HEK293 (cell line): ENCODE data around the gene RNASEH2C.
"Not testable (repeated sequence)": the region's sequence is repeated elsewhere in the genome, so short reads cannot be mapped to it uniquely, and the experiment has no call there.

Experiments
- CTCF ChIA-PET: fragments of 350-600 bp; formaldehyde crosslinking; extraction: SDS; loops from one replicate; lab custom pipeline; 2021; ENCODE audit warnings: antibody characterized with exemption; lab: Yijun Ruan, JAX
- POLR2A ChIA-PET: fragments of 300-600 bp; formaldehyde crosslinking; extraction: SDS; loops from one replicate; lab custom pipeline; 2020; ENCODE audit warnings: antibody characterized with exemption, inconsistent platforms; lab: Yijun Ruan, JAX
- H3K27ac ChIP-seq: fragments of 200-500 bp; sonication (Bioruptor generic); 2 replicates; pipeline ENCODE4 v1.5.1; 2014; ENCODE audit warnings: low read depth, low read length, control low read depth, inconsistent platforms; ENCODE audit errors: extremely low read depth
- H3K36me3 ChIP-seq, 2 experiments: fragments of 200-500 bp in 1 of 2; sonication (Bioruptor generic) in 1 of 2; 1 replicate in 1 of 2; 2 replicates in 1 of 2; pipeline ENCODE4 v1.5.1; 2014 to 2017; ENCODE audit warnings: inconsistent platforms in 2 of 2, low read length in 2 of 2; ENCODE audit not compliant: control insufficient read depth in 2 of 2, insufficient read depth in 1 of 2
- H3K4me1 ChIP-seq: fragments of 200-500 bp; sonication (Bioruptor generic); 2 replicates; pipeline ENCODE4 v1.5.1; 2014; ENCODE audit warnings: mild to moderate bottlenecking, low read length, inconsistent platforms; ENCODE audit not compliant: control insufficient read depth, insufficient read depth
- H3K4me3 ChIP-seq: 2 replicates; pipeline ENCODE4 v1.5.1; 2011; ENCODE audit warnings: low read depth, mild to moderate bottlenecking, control low read depth, low read length, moderate library complexity
- H3K9me3 ChIP-seq: fragments of 200-500 bp; sonication (Bioruptor generic); 2 replicates; pipeline ENCODE4 v1.5.1; 2014; ENCODE audit warnings: low read depth, low read length, inconsistent platforms; ENCODE audit not compliant: control insufficient read depth, insufficient read depth
- CTCF ChIP-seq: fragments of 450-650 bp; formaldehyde crosslinking; IDR thresholded peaks from 2 replicates; pipeline ENCODE4 v1.5.1; 2016; ENCODE audit warnings: missing biosample characterization, missing genetic modification characterization
- FEZF1 ChIP-seq: fragments of 450-650 bp; formaldehyde crosslinking; IDR thresholded peaks from 2 replicates; pipeline ENCODE4 v1.5.1; 2016; ENCODE audit warnings: missing biosample characterization, missing genetic modification characterization
- HOXA7 ChIP-seq: sonication (generic); formaldehyde crosslinking; IDR thresholded peaks from 2 replicates; pipeline ENCODE4 v1.8.1; 2022; ENCODE audit warnings: missing genetic modification reagents, borderline replicate concordance
- PRDM4 ChIP-seq: fragments of 450-650 bp; formaldehyde crosslinking; IDR thresholded peaks from 2 replicates; pipeline ENCODE4 v1.5.1; 2017; ENCODE audit warnings: missing biosample characterization, missing genetic modification characterization
- SCRT1 ChIP-seq: fragments of 450-650 bp; formaldehyde crosslinking; IDR thresholded peaks from 2 replicates; pipeline ENCODE4 v1.5.1; 2016; ENCODE audit warnings: missing biosample characterization, missing genetic modification characterization, borderline replicate concordance
- SCRT2 ChIP-seq: fragments of 450-650 bp; formaldehyde crosslinking; IDR thresholded peaks from 2 replicates; pipeline ENCODE4 v1.5.1; 2016; ENCODE audit warnings: missing biosample characterization, missing genetic modification characterization
- SP7 ChIP-seq: fragments of 450-650 bp; formaldehyde crosslinking; IDR thresholded peaks from 2 replicates; pipeline ENCODE4 v1.5.1; 2016; ENCODE audit warnings: missing biosample characterization, missing genetic modification characterization
- ZNF132 ChIP-seq: fragments of 450-650 bp; formaldehyde crosslinking; IDR thresholded peaks from 2 replicates; pipeline ENCODE4 v1.5.1; 2017; ENCODE audit warnings: missing biosample characterization, missing genetic modification characterization, borderline replicate concordance
- ZNF140 ChIP-seq: fragments of 450-650 bp; formaldehyde crosslinking; IDR thresholded peaks from 2 replicates; pipeline ENCODE4 v1.5.1; 2016; ENCODE audit warnings: missing biosample characterization, missing genetic modification characterization
- ZNF169 ChIP-seq: fragments of 450-650 bp; formaldehyde crosslinking; IDR thresholded peaks from 2 replicates; pipeline ENCODE4 v1.5.1; 2016; ENCODE audit warnings: missing biosample characterization, missing genetic modification characterization
- ZNF280D ChIP-seq: fragments of 450-650 bp; formaldehyde crosslinking; IDR thresholded peaks from 2 replicates; pipeline ENCODE4 v1.5.1; 2016; ENCODE audit warnings: missing biosample characterization, missing genetic modification characterization
- ZNF558 ChIP-seq: fragments of 450-650 bp; formaldehyde crosslinking; IDR thresholded peaks from 2 replicates; pipeline ENCODE4 v1.5.1; 2016; ENCODE audit warnings: missing biosample characterization, missing genetic modification characterization
- ZNF623 ChIP-seq: fragments of 450-650 bp; formaldehyde crosslinking; IDR thresholded peaks from 2 replicates; pipeline ENCODE4 v1.5.1; 2016; ENCODE audit warnings: missing biosample characterization, missing genetic modification characterization

RNASEH2C gene

DNA sequence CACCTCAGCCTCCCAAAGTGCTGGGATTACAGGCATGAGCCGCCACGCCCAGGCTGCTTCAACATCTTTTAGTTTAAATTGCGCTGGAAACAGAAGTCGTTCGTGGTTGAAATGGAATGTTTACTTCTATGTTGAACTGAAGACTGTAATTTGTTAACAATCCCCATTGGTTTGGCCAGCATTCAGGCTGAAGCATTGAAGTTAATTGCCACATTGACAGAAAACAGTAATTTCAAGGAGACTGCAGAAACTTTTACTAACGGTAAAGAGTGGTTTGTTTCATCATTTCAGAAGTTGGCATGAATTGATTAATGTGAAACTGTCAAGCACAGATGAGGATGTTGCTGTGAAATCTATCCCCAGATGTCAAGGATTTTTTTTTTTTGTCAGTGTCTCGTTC lies 45.9 kb upstream of the RNASEH2C start:
- H3K4me3 ChIP-seq = no peak overlapping the region
- no peaks in the 10 kb centered on the region for H3K9me3 ChIP-seq
- CTCF ChIA-PET = interaction anchor here (0.6 to 2.4 kb wide), 3 partner anchors 12 to 18 kb away, joined by 3 to 10 read pairs (median 3); no protein-coding TSS in a partner anchor
- H3K4me1 ChIP-seq = no peaks in the 10 kb centered on the region
- H3K36me3 ChIP-seq = no peaks in the 10 kb centered on the region
- TF ChIP-seq SP7 (tag by site-specific recombination) (peak; percentile 86), ZNF280D (tag by site-specific recombination) (no peak), SCRT1 (tag by site-specific recombination) (no peak)
- TF ChIP-seq, all 188 proteins: peak for 1
- no peak overlapping the region for H3K27ac ChIP-seq
- POLR2A ChIA-PET = no interaction called here

- Histone ChIP-seq H3K27ac (no peak overlapping the region), H3K4me1 (no peaks in the 10 kb centered on the region), H3K4me3 (no peak overlapping the region), H3K36me3 (no peaks in the 10 kb centered on the region), H3K9me3 (no peaks in the 10 kb centered on the region)
- CTCF ChIA-PET = interaction anchor here (0.7 to 0.9 kb wide), 3 partner anchors 10 to 20 kb away, joined by 3 read pairs; no protein-coding TSS in a partner anchor
- POLR2A ChIA-PET = interaction anchor here (1.2 kb wide), 1 partner anchor 94 kb away, joined by 3 read pairs; no protein-coding TSS in a partner anchor
- TF ChIP-seq ZNF140 (tag by site-specific recombination) (no peak), PRDM4 (no peak), ZNF169 (tag by site-specific recombination) (no peak), HOXA7 (CRISPR knock-in tag) (no peak)
Measured at GRCh38 chr11:65764434-65764833, 43.8 kb upstream of the RNASEH2C start.

GRCh38 chr11:65762816-65763215 lies 42.2 kb upstream of the RNASEH2C start:
- H3K4me3 ChIP-seq, POLR2A ChIA-PET, H3K4me1 ChIP-seq, H3K9me3 ChIP-seq, H3K27ac ChIP-seq, H3K36me3 ChIP-seq, CTCF ChIA-PET: not testable (repeated sequence)

GRCh38 chr11:65762169-65762568 lies 41.6 kb upstream of the RNASEH2C start:
- POLR2A ChIA-PET = not testable (repeated sequence)

DNA sequence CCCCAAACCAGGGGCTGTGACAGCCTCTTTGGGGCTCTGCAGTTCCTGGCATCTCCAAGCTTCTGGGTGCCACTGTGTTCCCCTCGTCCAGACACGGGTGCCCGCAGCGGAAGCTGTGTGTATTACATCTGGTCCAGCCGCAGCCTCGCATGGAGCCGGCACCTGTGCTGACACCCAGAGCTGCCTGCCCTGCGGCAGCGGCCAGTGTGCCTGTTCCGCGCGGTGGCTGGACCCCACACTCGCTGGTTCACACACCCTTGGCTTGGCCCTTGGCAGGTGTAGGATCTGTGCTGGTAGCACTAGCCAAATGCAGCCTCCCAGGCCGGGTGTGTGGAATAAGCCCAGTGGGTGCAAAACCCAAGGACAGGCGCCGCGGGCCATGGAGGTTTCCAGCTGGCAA lies 24.5 kb upstream of the RNASEH2C start:
- Histone ChIP-seq H3K9me3 (no peaks in the 10 kb centered on the region), H3K4me3 (no peak overlapping the region), H3K4me1 (no peaks in the 10 kb centered on the region), H3K27ac (no peak overlapping the region), H3K36me3 (no peaks in the 10 kb centered on the region)
- ChIA-PET POLR2A (interaction anchor here (1.3 kb wide), 1 partner anchor 25 kb away, joined by 4 read pairs; no protein-coding TSS in a partner anchor), CTCF (interaction anchor here (0.6 to 2.0 kb wide), 9 partner anchors 15 to 143 kb away, joined by 3 to 9 read pairs (median 5); partner anchors contain the start of gene FIBP)
- no peak for TF ChIP-seq ZNF558 (tag by site-specific recombination)
- TF ChIP-seq FEZF1 (tag by site-specific recombination) = no peak
- no peak for TF ChIP-seq CTCF (tag by site-specific recombination)
- TF ChIP-seq PRDM4 = no peak
- TF ChIP-seq ZNF623 = no peak
- no peak for TF ChIP-seq ZNF132 (tag by site-specific recombination)
- TF ChIP-seq SCRT2 (tag by site-specific recombination) = no peak

More at GRCh38 chr11:65762169-65762568, 41.6 kb upstream of the RNASEH2C start:
- not testable (repeated sequence) for H3K4me1 ChIP-seq, H3K27ac ChIP-seq, H3K4me3 ChIP-seq, H3K9me3 ChIP-seq, H3K36me3 ChIP-seq
- CTCF ChIA-PET = interaction anchor here (1.3 to 1.6 kb wide), 2 partner anchors 8 to 18 kb away, joined by 4 to 12 read pairs; partner anchors contain the start of gene AP5B1
